K562 (cell line): ENCODE data around the gene NMNAT3.

ENCODE experiments used
- CREM ChIP-seq: IDR thresholded peaks from 2 replicates; pipeline ENCODE4 v1.6.1; 2014; ENCODE audit warnings: antibody characterized with exemption, low read depth
- ETS2 ChIP-seq: IDR thresholded peaks from 2 replicates; pipeline ENCODE4 v1.6.1; 2016; ENCODE audit warnings: borderline replicate concordance, missing genetic modification characterization, mild to moderate bottlenecking, moderate library complexity, missing compliant biosample characterization; ENCODE audit not compliant: poor library complexity, severe bottlenecking
- EZH2 ChIP-seq: IDR thresholded peaks from 2 replicates; pipeline ENCODE4 v1.6.1; 2012; ENCODE audit warnings: low read depth, mild to moderate bottlenecking, inconsistent platforms, low read length, borderline replicate concordance
- POLR2A ChIP-seq: fragments of 450-650 bp; conservative IDR thresholded peaks from 2 replicates; pipeline ENCODE4 v1.6.1; 2016
- POLR2G ChIP-seq: fragments of 200-400 bp; formaldehyde crosslinking; IDR thresholded peaks from 2 replicates; pipeline ENCODE4 v1.6.1; 2017; ENCODE audit warnings: low read depth, mild to moderate bottlenecking, antibody characterized with exemption, low read length, moderate library complexity
- POU5F1 ChIP-seq: fragments of 150-350 bp; IDR thresholded peaks from 2 replicates; pipeline ENCODE4 v1.6.1; 2014; ENCODE audit warnings: borderline replicate concordance, low read length, low read depth, mild to moderate bottlenecking; ENCODE audit not compliant: partially characterized antibody
- TEAD4 ChIP-seq, 2 experiments: sonication (generic) in 1 of 2; formaldehyde crosslinking in 1 of 2; IDR thresholded peaks; 2 replicates each; pipeline versions ENCODE4 v1.6.1 to v1.8.0; 2012 to 2022; ENCODE audit warnings: borderline replicate concordance in 1 of 2, inconsistent platforms in 1 of 2, low read length in 1 of 2, mild to moderate bottlenecking in 1 of 2, missing genetic modification reagents in 1 of 2
- ZFX ChIP-seq: sonication (generic); formaldehyde crosslinking; IDR thresholded peaks from 2 replicates; pipeline ENCODE4 v1.8.0; 2022; ENCODE audit warnings: mild to moderate bottlenecking, missing genetic modification reagents, moderate library complexity
- ZNF124 ChIP-seq: sonication (generic); formaldehyde crosslinking; IDR thresholded peaks from 2 replicates; pipeline ENCODE4 v1.8.1; 2022; ENCODE audit warnings: missing genetic modification reagents
- TF ChIP-seq, protein P1 (sequence below): sonication (generic); formaldehyde crosslinking; IDR thresholded peaks from 2 replicates; pipeline ENCODE4 v1.9.0; 2022; ENCODE audit warnings: mild to moderate bottlenecking, missing genetic modification reagents

DNA sequence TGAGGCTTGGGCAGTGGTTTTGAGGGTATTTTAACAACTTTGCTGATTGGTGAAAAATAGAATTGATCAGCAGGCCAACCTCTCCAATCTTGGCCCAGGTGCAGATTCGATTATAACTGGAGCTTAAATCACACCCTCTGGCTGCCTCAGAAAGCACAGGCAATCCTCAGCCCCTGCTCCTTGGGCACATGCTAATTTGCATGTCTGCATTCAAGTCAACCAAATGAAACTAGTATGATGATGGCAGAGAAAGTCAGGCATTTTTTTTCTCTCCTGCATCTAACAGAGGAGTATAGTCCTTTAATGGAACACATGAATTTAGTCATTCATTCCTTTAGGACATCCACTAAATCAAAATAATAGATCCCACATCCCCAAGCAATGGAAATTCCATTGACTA is 16.8 kb upstream of the NMNAT3 start:
- TF ChIP-seq CREM (no peak), ETS2 (no peak), POLR2G (no peak), EZH2 (no peak), TEAD4 (IDR thresholded peaks at IDR 0.05; ENCODE audit: low read length) (no peak), TEAD4 (CRISPR knock-in tag; IDR thresholded peaks at IDR 0.05; ENCODE audit: borderline replicate concordance) (no peak), POLR2A (no peak), POU5F1 (no peak), ZNF124 (no peak), ZFX (CRISPR knock-in tag) (no peak)
- TF ChIP-seq, protein P1, sequence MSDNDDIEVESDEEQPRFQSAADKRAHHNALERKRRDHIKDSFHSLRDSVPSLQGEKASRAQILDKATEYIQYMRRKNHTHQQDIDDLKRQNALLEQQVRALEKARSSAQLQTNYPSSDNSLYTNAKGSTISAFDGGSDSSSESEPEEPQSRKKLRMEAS (CRISPR knock-in tag), result no peak
